GM18868 (cell line): ENCODE data around the gene DAND5.
A peak's percentile ranks its signal among the peaks of the same experiment; 100 is the strongest.
"Not testable (repeated sequence)": the region's sequence is repeated elsewhere in the genome, so short reads cannot be mapped to it uniquely, and the experiment has no call there.

Source experiments
- ATAC-seq: cut with Tn5 transposase; IDR thresholded peaks from one replicate; pipeline ENCODE4 v1.9.1; 2021; ENCODE audit warnings: mild to moderate bottlenecking, moderate library complexity; ENCODE audit not compliant: unreplicated experiment

Gene DAND5

DNA sequence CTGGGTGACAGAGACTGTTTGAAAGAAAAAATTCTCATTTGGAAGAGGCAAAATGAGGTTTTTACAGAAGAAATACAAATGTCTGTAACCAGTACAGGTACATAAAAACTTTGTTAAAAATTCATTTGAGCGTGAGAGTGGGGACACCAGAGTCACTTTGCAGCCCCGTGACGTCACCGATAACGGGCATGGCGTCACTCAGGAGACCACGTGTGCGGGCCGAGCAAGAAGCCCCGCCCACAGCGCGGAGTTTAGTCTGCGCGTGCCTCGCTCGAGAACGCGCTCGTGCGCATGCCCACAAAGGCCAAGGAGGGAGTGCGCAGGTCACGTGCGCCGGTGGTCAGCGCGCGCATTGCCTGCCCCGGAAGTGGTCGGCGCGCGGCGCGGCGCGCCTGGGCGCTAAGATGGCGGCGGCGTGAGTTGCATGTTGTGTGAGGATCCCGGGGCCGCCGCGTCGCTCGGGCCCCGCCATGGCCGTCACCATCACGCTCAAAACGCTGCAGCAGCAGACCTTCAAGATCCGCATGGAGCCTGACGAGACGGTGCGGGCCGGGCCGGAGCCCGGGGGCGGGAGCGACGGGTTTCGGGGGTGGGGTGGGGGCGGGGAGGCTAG, 23.8 kb upstream of the DAND5 start, which contains the start of gene RAD23A:
Gene RAD23A (plus strand): TSS at position 384 of the 613 bp plus-strand sequence. CDS start 87 bp downstream, at position 471.
- peak; percentile 68 for ATAC-seq

DNA sequence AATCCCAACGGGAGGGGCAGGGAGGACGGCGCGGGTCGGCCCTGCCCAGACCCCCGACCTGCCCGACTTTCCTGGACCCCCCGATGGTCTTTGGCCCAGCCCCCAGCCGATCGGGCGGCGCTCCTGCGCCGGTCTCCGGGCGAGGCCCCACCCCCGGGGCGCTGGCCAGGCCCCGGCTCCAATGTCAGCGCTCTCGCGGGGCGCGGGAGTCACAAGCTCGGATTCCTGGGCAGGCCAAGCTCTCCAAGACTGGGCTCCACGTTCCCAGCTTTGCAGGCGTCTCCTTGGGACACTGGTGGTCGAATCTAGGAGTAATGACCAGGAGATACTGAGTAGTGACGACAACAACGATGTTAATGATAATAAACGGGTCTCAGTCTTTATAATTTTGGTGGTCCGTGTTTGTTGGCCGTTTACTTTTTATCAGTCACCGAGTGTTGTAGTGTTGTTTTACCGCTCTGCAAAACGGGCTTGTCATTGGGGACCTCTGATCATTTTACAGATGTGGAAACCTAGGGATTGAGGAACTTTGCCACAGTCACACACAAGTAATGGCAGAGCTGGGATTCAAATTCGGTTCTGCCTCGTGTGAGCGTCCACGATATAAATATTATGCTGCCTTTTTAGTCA, 23.2 kb upstream of the DAND5 start:
- ATAC-seq = peak; percentile 30

DNA sequence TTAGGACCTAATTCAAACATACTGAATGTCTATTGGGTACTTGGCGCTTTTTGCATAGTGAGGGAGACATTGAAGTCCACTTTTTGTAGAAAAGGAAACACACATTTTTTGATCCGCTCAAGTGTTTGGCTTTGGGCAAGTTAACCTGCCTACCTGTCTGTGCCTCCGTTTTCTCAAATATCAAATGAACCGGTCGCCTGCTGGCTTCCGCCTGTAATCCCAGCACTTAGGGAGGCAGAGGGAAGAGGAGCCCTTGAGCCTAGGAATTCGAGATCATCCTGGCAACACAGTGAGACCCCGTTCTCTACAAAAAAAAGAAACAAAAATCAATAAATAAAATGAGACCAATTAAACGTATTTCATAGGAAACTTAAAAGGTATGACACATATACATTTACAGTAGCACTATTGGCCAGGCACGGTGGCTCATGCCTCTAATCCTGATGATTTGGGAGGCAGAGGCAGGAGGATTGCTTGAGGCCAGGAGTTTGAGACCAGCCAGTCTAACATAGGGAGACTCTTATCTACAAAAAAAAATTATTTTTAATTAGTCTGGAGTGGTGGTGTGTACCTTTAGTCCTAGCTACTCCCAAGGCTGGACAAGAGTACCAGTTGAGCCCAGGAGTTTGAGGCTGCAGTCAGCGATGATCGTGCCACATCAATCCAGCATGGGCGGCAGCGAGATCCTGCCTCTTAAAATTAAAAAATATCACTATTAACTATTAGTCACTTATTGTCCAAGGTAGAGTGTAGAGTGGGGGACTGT, 22.5 kb upstream of the DAND5 start:
- no peak for ATAC-seq

GRCh38 chr19:12947702-12948611, 21.4 kb upstream of the DAND5 start:
- no peak for ATAC-seq

- ATAC-seq = no peak
Observed at GRCh38 chr19:12948612-12949362, 20.6 kb upstream of the DAND5 start.

DNA sequence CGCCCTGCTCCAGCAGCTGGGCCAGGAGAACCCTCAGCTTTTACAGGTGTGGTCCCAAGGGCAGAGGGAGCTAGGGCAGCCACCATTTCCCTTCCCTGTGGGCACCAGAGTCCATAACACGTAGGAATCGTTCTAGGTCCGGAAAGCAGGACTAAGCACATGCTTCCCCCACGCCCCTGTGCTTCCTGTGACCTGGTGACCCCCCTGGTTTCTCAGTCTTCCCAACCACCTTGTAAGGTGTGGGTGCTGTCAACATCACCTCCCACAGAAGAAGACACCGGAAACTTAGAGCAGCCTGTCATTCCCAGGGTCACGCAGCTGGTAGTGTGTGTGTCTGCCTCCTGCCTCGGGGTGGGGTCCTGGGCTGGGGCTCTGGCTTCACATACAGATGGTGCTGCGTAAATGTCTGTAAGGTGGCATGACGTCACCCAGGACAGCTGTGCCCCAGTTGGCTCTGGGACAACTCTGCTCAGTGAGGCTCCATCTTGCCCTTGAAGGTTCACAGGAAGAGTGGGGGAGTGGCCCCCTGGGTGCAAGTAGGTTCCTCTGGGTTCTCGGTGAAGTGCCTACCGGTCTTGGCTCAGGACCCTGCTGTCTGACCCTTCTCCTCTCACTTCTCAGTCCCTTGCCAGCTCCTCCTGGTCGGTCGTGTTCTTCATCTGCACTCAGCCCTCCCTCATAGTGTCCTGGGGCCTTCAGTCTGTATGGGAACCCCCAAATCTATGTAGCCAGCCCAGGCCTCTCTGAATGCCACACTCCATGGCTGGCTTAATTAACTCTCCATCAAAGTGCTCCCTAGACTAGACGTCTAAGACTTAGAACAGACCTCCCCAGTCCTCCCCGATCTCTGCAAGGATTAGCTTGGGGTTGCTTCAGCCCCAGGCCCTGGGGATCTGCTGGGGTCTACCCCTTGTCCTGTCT, 19.8 kb upstream of the DAND5 start:
- ATAC-seq = no peak

- not testable (repeated sequence) for ATAC-seq
Observed at GRCh38 chr19:12952050-12952449, 17.3 kb upstream of the DAND5 start.

DNA sequence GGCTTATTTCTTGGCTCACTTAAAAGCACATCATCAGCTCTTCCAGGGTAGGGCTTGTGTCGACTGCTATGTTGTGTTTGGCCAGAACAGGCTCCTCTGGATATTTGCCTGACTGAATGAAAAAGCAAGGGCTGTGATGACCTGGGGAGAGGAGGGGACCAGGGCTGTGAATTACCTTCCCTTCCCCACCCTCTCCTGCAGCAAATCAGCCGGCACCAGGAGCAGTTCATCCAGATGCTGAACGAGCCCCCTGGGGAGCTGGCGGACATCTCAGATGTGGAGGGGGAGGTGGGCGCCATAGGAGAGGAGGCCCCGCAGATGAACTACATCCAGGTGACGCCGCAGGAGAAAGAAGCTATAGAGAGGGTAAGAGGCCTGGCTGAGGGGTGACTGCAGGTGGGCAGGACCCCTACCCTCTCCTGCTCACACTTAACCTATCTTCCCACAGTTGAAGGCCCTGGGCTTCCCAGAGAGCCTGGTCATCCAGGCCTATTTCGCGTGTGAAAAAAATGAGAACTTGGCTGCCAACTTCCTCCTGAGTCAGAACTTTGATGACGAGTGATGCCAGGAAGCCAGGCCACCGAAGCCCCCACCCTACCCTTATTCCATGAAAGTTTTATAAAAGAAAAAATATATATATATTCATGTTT, 16.8 kb upstream of the DAND5 start:
- ATAC-seq = no peak

DNA sequence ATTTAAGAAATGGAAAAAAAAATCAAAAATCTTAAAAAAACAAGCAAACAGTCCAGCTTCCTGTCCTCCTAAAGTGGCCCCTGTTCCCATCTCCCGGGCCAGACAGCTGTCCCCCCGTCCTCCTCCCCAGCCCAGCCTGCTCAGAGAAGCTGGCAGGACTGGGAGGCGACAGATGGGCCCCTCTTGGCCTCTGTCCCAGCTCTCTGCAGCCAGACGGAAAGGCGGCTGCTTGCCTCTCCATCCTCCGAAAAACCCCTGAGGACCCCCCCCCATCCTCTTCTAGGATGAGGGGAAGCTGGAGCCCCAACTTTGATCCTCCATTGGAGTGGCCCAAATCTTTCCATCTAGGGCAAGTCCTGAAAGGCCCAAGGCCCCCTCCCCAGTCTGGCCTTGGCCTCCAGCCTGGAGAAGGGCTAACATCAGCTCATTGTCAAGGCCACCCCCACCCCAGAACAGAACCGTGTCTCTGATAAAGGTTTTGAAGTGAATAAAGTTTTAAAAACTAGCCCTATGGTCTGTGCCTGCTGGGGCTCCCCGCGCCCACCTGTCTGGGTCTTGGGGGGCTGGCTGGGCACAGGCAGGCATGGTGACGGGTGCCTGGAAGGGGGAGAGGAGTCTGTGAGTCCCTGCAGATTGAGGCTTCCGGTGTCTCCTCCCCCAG, 16.1 kb upstream of the DAND5 start:
- ATAC-seq = no peak

DNA sequence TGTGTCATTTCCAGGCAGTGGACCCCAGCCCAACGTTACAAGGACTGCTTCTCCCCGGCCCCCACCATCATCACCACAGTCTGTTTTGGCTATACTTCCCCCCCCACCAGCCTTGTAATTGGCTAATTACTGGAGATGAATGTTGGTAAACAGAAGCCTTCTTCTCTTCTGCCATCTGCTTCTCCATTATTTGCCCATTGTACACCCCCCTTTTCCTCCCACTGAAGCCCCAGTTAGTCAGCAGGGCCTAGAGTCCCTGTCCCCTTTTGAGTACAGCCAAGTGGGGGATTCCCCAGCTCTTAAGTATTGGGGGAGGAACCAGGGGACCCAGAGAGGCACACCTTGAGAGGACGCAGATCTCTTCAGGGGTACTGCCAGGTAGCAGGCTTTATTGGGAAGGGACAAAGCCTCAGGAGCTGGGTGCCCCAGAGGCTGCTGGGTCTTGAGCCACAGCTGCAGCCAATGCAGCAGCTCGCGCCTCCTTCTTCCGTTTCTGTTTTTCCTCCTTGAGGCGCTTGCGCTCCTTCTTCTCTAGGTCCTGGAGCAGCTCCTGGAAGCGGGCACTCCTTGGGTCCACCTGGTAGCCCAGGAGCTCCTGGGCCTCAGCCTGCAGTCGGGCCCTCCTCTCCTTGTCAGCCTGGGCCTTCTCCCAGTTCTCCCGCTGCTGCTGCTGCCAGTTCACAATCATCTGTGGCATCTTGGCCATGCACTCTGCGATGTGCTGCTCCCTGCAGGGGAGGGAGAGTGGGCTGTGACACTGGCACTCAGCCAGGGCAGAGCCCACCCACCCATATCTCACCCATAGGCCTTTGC, 15.4 kb upstream of the DAND5 start:
- no peak for ATAC-seq

- no peak for ATAC-seq
Observed at GRCh38 chr19:12954612-12954962, 14.8 kb upstream of the DAND5 start.

- not testable (repeated sequence) for ATAC-seq
Observed at GRCh38 chr19:12955575-12955974, 13.8 kb upstream of the DAND5 start.

DNA sequence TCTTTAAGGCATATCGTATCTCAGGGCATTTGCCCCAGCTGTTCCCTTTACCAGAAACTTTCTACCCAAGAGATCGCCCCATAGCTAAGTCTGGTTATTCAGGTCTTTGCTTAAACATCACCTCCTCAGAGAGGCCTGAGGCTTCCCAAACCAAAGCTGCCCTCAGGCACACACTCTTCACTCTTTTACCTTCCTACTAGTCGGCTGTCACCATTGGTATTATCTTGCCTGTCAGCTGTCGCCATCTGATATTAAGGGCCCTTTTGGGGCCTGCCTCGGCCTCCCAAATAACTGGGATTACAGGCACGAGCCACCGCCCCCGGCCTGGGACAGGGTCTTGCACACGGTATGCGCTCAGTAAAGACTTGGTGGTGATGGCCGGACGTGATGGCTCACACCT, 13.4 kb upstream of the DAND5 start:
- no peak for ATAC-seq

GRCh38 chr19:12956446-12957388, 12.7 kb upstream of the DAND5 start, which contains the start of gene GADD45GIP1:
Gene GADD45GIP1 (minus strand): TSS chr19:12957223. CDS start chr19:12957212, 11 bp downstream.
- peak; percentile 51 for ATAC-seq

- not testable (repeated sequence) for ATAC-seq
Observed at GRCh38 chr19:12957389-12957952, 11.9 kb upstream of the DAND5 start.

GRCh38 chr19:12959481-12959880, 9.9 kb upstream of the DAND5 start:
- ATAC-seq = no peak
